Measurements from ENCODE around the gene PRXL2B. TPM values are rescaled to one million over a fixed set of nuclear protein-coding genes. Genes with fewer than 3 reads are reported as not detected.

The PRXL2B gene
- total and polyA plus RNA-seq, 10 of the 15 experiments (the other 5 are each of a cell fraction or from before 2014, with no cell fraction given): 0.44 to 5.6 (median 4.0) TPM

DNA sequence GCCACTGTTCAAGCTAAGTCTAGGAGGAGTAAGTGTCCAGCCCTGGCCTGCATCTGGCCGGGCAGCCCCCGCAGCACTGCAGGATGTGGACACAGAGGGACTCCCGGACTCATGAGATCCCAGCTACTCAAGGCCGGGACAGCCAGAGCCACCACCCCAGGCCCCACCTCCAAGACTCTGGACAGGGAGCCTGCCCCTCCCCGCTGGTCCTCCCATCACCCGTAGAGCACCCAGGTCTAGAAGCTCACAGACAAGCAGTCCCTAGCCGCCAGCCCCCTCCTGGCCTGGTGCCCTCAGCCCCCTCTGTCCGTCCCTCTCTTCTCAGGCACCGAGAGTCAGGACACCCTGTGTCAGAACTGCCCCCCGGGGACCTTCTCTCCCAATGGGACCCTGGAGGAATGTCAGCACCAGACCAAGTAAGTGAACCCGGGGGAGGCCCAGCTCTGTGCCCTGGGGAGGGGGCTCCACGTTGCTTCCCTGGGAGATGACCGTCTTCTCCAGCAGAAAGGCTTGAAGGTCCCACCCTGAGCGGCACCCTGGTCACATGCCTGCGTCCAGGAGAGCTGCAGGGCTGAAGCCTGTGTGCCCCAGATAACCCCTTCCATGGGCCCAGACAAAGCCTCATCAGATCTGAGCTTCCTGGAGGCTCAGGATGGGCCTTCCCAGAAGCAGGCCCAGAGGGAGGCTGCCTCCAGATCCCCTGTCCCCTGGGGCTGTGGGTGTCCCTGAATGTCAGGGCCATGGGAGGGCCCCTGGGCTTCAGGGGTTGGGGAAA, 26.1 kb upstream of the PRXL2B start:
- no TSS peak for BruUV-seq (replicated peaks)
- H3K9me3 ChIP-seq (replicated peaks; ENCODE audit: control insufficient read depth, insufficient read depth, low read length): no peaks in the 10 kb centered on the region
- no peak overlapping the region for H3K9ac ChIP-seq (ENCODE audit: control insufficient read depth, insufficient read depth, low read length)
- ChIA-PET RAD21 (ENCODE audit: unreplicated experiment) (interaction anchor here (1.7 kb wide), 1 partner anchor 17 kb away, joined by 5 read pairs; no protein-coding TSS in a partner anchor), CTCF (interaction anchor here (1.4 to 2.3 kb wide), 3 partner anchors 11 to 24 kb away, joined by 4 to 14 read pairs (median 8); no protein-coding TSS in a partner anchor), POLR2A (interaction anchor here (0.9 to 1.4 kb wide), 3 partner anchors 15 to 24 kb away, joined by 3 to 5 read pairs (median 4); no protein-coding TSS in a partner anchor), SMC1A (ENCODE audit: uncharacterized antibody, unreplicated experiment) (interaction anchor here (3.4 kb wide), 1 partner anchor 24 kb away, joined by 15 read pairs; no protein-coding TSS in a partner anchor)
- FAIRE-seq (no peak), DNase-seq (ENCODE audit: low read depth, low spot score) (no peak), ATAC-seq (no peak)
- no peak overlapping the region for H3K4me3 ChIP-seq
- no peak overlapping the region for H2AFZ ChIP-seq (ENCODE audit: control insufficient read depth, low read depth, low read length)
- intact Hi-C loops (cut with micrococcal nuclease; ENCODE audit: unreplicated experiment) (no loop called here), in situ Hi-C loops (cut with MboI) (no loop called here)
- no peaks in the 10 kb centered on the region for H4K20me1 ChIP-seq (ENCODE audit: control insufficient read depth, insufficient read depth)
- 86% methylated on average over 13 of the region's 15 CpGs for WGBS (ENCODE audit: insufficient coverage, insufficient replicate concordance, low lambda C conversion rate, missing lambda C conversion rate)
- peaks cover 31% of the 10 kb centered on the region for H3K79me2 ChIP-seq (ENCODE audit: control insufficient read depth, insufficient read depth, low read length)
- H3K27ac ChIP-seq (ENCODE audit: control insufficient read depth, insufficient read depth): no peak overlapping the region
- H3K36me3 ChIP-seq (ENCODE audit: control insufficient read depth in 2 of 2, insufficient read depth in 2 of 2, low read length in 1 of 2): peaks cover 0 to 2% of the 10 kb centered on the region in 2 experiments; a peak in 3 of 4 replicates
- TF ChIP-seq MYB (IDR thresholded peaks at IDR 0.05; ENCODE audit: borderline replicate concordance, low read depth, low read length) (no peak), POLR2A (IDR thresholded peaks at IDR 0.05; ENCODE audit: low read depth, low read length) (no peak), MEF2A (IDR thresholded peaks at IDR 0.05; ENCODE audit: insufficient read depth, low read depth, low read length) (no peak), NRF1 (conservative IDR thresholded peaks at IDR 0.05; ENCODE audit: low read depth, low read length) (no peak), PAX8 (IDR thresholded peaks at IDR 0.05) (no peak), MXI1 (IDR thresholded peaks at IDR 0.05; ENCODE audit: low read depth, low read length) (no peak), YY1 (IDR thresholded peaks at IDR 0.05; ENCODE audit: low read depth, low read length) (no peak), TAF1 (IDR thresholded peaks at IDR 0.05; ENCODE audit: borderline replicate concordance, low read depth, low read length) (no peak), SIN3A (IDR thresholded peaks at IDR 0.05; ENCODE audit: low read depth, low read length) (no peak), MEF2B (IDR thresholded peaks at IDR 0.05; ENCODE audit: partially characterized antibody, poor library complexity, severe bottlenecking) (no peak), RFX5 (IDR thresholded peaks at IDR 0.05; ENCODE audit: low read depth, low read length) (no peak), ZBED1 (IDR thresholded peaks at IDR 0.05; ENCODE audit: borderline replicate concordance) (no peak), YBX1 (IDR thresholded peaks at IDR 0.05) (no peak), CHD4 (IDR thresholded peaks at IDR 0.05) (no peak), IKZF2 (IDR thresholded peaks at IDR 0.05) (no peak), SIX5 (IDR thresholded peaks at IDR 0.05; ENCODE audit: low read depth, low read length, severe bottlenecking) (no peak)
- TF ChIP-seq, protein P1, sequence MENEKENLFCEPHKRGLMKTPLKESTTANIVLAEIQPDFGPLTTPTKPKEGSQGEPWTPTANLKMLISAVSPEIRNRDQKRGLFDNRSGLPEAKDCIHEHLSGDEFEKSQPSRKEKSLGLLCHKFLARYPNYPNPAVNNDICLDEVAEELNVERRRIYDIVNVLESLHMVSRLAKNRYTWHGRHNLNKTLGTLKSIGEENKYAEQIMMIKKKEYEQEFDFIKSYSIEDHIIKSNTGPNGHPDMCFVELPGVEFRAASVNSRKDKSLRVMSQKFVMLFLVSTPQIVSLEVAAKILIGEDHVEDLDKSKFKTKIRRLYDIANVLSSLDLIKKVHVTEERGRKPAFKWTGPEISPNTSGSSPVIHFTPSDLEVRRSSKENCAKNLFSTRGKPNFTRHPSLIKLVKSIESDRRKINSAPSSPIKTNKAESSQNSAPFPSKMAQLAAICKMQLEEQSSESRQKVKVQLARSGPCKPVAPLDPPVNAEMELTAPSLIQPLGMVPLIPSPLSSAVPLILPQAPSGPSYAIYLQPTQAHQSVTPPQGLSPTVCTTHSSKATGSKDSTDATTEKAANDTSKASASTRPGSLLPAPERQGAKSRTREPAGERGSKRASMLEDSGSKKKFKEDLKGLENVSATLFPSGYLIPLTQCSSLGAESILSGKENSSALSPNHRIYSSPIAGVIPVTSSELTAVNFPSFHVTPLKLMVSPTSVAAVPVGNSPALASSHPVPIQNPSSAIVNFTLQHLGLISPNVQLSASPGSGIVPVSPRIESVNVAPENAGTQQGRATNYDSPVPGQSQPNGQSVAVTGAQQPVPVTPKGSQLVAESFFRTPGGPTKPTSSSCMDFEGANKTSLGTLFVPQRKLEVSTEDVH (IDR thresholded peaks at IDR 0.05; ENCODE audit: low read depth, partially characterized antibody): no peak
- TF ChIP-seq, protein P2, sequence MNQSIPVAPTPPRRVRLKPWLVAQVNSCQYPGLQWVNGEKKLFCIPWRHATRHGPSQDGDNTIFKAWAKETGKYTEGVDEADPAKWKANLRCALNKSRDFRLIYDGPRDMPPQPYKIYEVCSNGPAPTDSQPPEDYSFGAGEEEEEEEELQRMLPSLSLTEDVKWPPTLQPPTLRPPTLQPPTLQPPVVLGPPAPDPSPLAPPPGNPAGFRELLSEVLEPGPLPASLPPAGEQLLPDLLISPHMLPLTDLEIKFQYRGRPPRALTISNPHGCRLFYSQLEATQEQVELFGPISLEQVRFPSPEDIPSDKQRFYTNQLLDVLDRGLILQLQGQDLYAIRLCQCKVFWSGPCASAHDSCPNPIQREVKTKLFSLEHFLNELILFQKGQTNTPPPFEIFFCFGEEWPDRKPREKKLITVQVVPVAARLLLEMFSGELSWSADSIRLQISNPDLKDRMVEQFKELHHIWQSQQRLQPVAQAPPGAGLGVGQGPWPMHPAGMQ (IDR thresholded peaks at IDR 0.05; ENCODE audit: borderline replicate concordance): no peak
- TF ChIP-seq, protein P3, sequence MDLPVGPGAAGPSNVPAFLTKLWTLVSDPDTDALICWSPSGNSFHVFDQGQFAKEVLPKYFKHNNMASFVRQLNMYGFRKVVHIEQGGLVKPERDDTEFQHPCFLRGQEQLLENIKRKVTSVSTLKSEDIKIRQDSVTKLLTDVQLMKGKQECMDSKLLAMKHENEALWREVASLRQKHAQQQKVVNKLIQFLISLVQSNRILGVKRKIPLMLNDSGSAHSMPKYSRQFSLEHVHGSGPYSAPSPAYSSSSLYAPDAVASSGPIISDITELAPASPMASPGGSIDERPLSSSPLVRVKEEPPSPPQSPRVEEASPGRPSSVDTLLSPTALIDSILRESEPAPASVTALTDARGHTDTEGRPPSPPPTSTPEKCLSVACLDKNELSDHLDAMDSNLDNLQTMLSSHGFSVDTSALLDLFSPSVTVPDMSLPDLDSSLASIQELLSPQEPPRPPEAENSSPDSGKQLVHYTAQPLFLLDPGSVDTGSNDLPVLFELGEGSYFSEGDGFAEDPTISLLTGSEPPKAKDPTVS (IDR thresholded peaks at IDR 0.05; ENCODE audit: low read depth, low read length): no peak
- no peak overlapping the region; the same call in 1 of the 2 replicates for H3K4me2 ChIP-seq (ENCODE audit: control insufficient read depth, insufficient read depth)
- no peaks in the 10 kb centered on the region for H3K27me3 ChIP-seq (replicated peaks in 1 of 2; ENCODE audit: control insufficient read depth in 2 of 2, insufficient read depth in 2 of 2, low read length in 1 of 2)
- peaks cover 9% of the 10 kb centered on the region for H3K4me1 ChIP-seq (ENCODE audit: control insufficient read depth, insufficient read depth, low read length)

Data from GM12878 (cell line).